ENCODE results near the gene EIF5AL1. TPM values are rescaled to one million over a fixed set of nuclear protein-coding genes. Genes with fewer than 3 reads are reported as not detected.
"Not testable (repeated sequence)": the region's sequence is repeated elsewhere in the genome, so short reads cannot be mapped to it uniquely, and the experiment has no call there.

EIF5AL1 gene
- total RNA-seq, 1 donor from 2014 or later: under 0.01 TPM

DNA sequence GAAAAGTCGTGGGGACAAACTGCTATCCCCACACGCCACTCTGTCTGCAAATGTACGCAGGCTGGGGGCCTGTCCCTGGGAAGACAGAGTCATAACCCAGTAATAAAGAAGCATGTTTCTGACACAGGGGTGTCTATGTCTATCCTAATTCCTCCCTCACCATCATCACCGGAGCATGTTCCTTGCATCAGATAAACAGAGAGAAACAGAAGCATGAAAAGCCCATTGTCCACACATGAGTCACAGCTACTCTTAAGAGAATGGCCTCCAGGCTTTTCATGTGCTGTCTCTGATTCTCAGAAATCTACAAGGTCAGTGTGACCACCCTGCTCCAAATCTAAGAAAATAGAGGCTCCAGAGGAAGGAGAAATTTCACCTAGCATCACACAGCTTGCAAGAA lies 4.1 kb upstream of the EIF5AL1 start:
- FAIRE-seq; DNase-seq (ENCODE audit: low spot score in 2 of 2): not testable (repeated sequence)

DNA sequence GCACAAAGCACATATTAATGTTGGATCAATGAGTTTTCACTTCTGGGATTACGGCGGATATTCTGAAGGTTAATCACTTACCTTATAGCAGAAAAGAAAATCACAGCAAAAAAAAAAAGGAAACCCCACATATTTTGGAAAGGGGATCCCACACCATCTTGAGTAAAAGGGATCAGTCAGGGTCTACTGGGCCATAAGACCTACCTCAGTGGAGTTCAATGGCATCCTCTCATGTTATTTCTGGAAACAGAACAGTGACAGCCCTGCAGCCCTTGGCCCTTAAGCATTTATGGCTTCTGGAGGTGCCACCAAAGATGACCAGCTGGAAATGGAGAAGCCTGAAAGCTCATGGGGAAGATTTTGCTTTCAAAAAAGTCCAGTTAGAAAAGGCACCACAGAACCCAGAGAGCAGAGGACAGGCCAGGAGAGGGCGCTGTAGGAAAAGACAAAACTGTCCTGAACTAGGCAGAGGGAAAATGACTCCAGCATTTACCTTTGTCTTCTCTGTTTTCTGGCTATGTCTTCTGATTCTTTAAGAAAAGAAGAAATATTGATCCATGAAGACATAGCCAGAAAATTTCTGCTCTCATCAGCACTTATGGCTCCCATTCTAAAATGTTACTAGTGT lies 2.9 kb upstream of the EIF5AL1 start:
- not testable (repeated sequence) for FAIRE-seq; DNase-seq (ENCODE audit: low spot score in 2 of 2)

DNA sequence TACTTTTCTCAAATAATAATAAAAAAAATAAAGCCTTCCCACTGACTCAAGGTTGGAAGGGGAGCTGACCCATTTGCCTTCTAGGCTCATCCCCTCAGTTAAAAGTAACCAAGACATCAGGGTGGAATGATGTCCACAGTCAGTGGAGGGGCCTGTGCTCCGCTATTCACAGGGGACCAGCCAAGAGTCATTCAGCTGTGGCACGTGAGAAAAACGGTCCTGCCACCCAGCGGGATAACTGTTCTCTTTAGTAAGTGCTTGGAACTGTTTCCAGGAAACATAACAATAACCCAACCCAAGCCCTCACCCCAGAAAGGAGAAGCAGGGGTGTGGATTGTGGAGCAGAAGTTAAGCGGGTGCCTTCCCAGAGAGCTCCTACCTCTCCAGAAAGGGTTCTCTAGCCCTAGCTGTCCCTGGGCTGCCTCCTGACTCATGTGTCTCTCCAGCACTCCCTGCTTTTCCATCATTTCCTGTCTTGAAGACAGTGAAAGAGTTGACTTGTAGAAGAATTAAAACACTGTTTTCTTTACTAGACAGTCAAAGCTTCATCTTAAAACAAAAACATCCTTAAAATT lies 2.3 kb upstream of the EIF5AL1 start:
- not testable (repeated sequence) for FAIRE-seq; DNase-seq (ENCODE audit: low spot score in 2 of 2)

DNA sequence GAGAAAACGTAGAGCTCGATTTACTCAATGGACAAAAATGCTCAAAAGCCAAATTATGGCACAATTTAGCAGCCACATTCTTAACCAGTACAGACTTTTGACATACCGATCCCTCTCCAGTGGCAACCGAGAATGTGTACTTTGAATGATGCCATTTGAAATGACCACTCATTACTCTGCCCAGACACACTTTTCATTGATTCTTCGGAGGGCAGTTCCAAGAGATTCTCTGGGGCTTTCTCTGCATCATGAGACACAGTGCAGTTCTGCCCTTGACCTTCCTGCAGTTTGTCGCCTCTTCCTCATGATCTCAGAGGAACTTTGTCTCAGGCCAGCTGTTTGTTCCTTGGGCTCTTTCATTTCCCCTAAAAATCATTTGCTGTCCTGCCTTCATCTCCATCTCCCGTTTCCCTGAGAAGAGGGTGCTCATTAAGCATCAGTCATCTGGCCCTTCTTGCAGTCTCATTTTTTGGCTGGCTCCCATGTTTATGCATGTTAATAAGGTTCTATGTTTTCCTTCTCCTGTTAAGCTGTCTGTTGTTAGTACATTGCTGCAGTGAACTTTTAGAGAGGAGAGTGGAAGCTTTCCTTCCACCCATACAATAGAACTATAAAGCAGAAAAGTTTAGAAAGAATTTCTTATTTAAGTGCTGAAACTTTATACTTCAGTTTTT lies 4.3 kb downstream of the EIF5AL1 start:
- not testable (repeated sequence) for FAIRE-seq; DNase-seq (ENCODE audit: low spot score in 2 of 2)

DNA sequence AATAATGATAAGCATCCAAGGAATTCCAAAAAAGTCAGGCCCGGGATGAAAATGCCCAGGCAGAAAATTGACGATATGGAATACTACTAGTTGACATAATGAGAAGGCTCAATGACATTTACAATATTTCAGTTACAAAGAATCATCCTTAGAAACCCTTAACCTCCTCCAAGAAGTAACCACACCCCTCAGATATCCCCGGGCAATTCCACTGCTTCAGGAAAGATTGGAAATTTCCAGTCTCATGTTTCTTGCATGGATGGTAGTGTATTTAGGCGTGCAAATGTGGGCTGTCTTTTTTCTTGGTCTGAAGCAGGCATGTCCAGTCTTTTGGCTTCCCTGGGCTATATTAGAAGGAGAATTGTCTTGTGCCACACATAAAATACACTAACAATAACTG lies 5.2 kb downstream of the EIF5AL1 start:
- FAIRE-seq; DNase-seq (ENCODE audit: low spot score in 2 of 2): not testable (repeated sequence)

DNA sequence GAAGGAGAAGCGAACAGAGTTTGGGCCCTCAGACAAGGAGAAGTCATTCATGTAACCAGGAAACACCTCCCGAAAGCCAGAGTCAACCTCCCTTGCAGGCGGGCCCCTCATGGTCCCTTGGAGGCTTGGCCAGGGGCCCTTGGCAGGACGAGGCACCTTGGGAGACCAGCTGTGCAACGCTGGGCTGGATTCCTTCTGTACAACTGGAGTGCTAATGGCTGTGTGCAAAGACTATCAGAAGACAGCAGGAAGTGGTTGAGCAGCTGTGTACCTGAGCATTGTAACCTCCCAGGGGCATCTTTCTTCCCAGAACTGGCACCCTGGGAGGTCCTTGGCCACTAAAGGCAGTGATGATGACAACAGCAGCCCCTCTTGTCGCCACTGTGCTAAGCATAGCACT lies 9.4 kb downstream of the EIF5AL1 start:
- FAIRE-seq; DNase-seq (ENCODE audit: low spot score in 2 of 2): not testable (repeated sequence)

DNA sequence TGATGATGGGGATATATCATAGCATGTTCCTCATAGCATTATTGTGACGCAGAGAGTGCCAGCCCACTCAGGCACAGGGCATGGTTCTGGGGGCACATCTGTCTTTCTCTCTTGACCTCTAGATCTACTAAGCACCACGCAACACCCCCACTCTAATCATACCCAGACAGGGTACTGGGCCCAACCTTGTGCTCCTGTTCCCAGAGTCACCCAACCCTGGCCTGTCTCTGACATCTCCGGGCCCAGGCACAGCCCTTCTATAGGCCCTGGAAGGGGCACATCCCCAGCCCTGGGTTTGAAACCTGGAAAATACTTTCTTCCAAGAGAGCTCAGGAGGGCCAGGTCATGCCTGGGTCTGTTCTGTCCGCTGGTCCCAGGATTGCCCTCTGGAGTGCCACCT lies 10.1 kb downstream of the EIF5AL1 start:
- not testable (repeated sequence) for DNase-seq (ENCODE audit: low spot score in 2 of 2); FAIRE-seq

DNA sequence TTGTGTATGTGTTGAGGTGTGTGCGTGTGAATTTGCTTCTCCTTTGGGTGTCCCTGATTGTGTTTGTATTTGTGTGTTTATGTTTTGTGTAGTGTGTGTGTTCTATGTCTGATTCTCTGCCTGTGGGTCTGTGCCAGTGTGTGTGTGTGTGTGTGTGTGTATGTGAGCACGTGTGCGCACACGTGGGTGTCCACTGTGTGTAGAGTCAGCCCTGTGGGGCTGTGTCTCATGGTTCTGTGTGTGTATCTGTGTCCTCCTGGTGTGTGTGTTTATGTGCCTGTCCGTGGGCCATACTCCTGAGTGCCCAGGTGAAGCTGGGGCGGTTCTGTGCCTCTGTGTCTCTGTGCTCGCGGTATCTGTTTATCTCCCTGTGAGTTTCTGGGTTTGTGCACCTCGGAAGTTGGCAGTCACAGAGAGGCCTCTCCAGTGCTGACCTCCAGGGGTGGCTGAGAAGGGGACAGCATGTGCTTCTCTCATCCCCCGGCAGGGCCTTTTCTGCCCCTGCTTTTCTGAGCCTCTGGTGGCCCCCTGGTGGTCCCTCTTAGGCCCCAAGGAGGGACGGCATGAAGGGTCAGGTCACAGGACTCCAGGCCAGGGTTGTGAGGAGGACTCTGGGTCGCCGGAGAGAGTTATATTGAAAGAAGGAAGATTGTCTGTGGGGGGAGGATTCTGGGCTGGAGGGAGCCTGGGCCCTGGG lies 11.0 kb downstream of the EIF5AL1 start:
- FAIRE-seq; DNase-seq (ENCODE audit: low spot score in 2 of 2): not testable (repeated sequence)

DNA sequence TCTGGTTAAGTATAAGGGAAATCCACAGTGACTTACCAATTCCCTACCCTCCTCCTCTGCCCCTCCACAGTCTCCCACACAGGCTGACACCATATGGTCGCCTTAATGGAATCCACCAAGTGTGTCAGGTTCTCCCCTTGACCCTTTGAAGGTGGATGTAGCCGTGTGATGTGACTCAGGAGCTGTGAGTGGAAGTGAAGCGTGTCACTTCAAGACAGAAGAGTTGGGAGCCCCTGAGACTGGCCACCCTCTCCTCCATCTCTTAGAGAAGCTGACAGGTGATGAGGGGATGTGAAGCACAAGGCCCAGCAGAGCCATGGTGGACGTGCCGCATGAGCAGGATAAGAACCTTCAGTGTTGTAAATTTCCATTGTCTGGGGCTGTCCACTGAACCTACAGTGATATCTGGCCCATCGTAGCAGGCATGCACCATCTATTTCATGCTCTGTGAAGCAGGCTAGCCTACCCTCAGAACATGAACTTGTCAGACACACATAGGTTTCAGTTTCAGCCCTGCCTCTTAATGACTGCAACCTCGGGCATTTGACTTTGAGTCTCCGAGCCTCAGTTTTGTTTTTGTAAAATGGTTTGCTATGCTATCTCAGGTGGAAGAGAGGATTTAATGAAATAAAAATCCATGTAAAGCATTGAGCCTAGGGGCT lies 12.8 kb downstream of the EIF5AL1 start:
- DNase-seq (ENCODE audit: low spot score in 2 of 2); FAIRE-seq: not testable (repeated sequence)

GRCh38 chr10:79528261-79528660 lies 15.9 kb downstream of the EIF5AL1 start:
- FAIRE-seq: peak; percentile 53
- DNase-seq (ENCODE audit: low spot score in 2 of 2): not testable (repeated sequence)

DNA sequence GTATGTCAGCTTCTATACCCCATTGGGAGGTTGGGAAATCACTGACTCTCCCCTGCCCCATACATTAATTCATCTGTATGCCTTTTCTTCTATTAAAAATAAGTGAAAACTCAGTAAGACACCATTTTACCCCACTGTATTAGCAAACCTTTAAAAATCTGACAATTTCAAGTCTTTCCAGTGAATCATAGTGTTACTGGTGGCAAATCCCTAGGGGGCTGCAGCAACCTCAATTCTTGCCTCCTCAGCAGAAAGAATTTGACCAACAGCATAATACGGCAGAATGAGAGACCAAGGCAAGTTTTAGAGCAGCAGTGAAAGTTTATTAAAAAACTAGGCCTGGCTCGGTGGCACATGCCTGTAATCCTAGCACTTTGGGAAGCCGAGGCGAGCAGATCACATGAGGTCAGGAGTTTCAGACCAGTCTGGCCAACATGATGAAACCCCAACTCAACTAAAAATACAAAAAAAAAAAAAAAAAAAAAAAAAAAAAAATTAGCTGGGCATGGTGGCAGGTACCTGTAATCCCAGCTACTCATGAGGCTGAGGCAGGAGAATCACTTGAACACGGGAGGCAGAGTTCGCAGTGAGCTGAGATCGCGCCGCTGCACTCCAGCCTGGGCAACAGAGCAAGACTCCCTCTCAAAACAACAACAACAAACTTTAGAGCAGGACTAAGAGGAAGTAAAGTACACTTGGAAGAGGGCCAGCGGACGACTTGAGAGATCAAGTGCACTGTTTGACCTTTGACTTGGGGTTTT lies 21.0 kb downstream of the EIF5AL1 start:
- FAIRE-seq; DNase-seq (ENCODE audit: low spot score in 2 of 2): not testable (repeated sequence)

- FAIRE-seq; DNase-seq (ENCODE audit: low spot score in 2 of 2): not testable (repeated sequence)
These were observed 21.5 kb downstream of the EIF5AL1 start for GRCh38 chr10:79533903-79534175.

- not testable (repeated sequence) for FAIRE-seq; DNase-seq (ENCODE audit: low spot score in 2 of 2)
These were observed 26.0 kb downstream of the EIF5AL1 start for GRCh38 chr10:79538311-79538710.

DNA sequence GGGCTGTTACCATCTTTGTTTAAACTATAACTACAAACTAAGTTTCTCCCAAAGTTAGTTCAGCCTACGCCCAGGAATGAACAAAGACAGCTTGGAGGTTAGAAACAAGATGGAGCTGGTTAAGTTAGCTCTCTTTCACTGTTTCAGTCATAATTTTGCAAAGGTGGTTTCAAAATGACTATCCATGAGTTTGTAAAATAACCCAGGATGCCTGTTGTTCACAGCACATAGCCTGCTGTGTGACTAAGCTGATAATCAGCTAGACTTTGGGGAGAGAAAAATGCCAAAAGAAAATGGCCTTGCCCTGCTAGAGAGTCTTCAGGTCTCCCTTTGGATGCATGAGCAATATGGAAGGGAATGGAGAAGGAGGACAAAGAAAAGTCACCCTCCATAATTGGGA lies 28.6 kb downstream of the EIF5AL1 start:
- not testable (repeated sequence) for DNase-seq (ENCODE audit: low spot score in 2 of 2); FAIRE-seq

GRCh38 chr10:79542626-79543025 lies 30.3 kb downstream of the EIF5AL1 start:
- DNase-seq (ENCODE audit: low spot score in 2 of 2): no peak
- FAIRE-seq: no peak

DNA sequence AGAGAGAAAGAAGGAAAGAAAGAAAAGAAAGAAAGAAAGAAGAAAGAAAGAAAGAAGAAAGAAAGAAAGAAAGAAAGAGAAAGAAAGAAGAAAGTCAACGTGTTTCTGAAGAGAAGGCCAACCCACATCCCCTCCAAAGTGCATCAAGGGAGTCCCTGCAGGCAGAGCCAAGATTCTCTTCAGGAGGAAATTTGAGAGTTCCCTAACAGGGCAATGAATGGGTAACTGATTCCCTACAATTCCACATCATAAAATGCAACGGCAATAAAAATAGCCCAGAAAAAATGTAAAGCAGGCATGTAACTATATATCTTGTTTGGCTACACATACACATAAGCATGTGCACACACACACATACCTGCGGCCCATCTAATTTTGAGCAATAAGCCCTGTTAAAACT lies 32.1 kb downstream of the EIF5AL1 start:
- not testable (repeated sequence) for DNase-seq (ENCODE audit: low spot score in 2 of 2); FAIRE-seq

GRCh38 chr10:79544926-79545659 lies 32.8 kb downstream of the EIF5AL1 start:
- DNase-seq (ENCODE audit: low spot score in 2 of 2); FAIRE-seq: not testable (repeated sequence)

DNA sequence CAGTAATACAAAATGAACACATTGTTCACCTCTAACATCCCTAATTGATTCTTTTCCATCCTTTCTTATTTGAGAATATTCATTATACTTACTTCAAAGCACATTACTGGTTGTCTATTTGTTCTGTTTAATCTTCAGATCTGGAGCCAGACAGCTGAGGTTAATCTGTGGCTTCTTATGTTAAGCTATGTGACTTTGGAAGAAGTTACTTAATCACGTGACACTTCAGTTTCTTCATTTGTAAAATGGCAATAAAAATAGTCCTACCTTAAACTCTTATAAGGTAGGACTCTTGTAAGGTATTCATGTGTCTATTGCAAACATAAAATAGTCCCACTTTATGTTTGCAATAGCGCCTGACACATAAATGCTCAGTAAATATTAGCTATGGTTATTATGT lies 34.8 kb downstream of the EIF5AL1 start:
- DNase-seq (ENCODE audit: low spot score in 2 of 2): not testable (repeated sequence)

GRCh38 chr10:79547973-79548372 lies 35.6 kb downstream of the EIF5AL1 start:
- DNase-seq (ENCODE audit: low spot score in 2 of 2) (no peak), FAIRE-seq (no peak)

More for the DNA sequence above, 34.8 kb downstream of the EIF5AL1 start:
- FAIRE-seq: not testable (repeated sequence)
